ENCODE data around the gene INSYN1.

DNA sequence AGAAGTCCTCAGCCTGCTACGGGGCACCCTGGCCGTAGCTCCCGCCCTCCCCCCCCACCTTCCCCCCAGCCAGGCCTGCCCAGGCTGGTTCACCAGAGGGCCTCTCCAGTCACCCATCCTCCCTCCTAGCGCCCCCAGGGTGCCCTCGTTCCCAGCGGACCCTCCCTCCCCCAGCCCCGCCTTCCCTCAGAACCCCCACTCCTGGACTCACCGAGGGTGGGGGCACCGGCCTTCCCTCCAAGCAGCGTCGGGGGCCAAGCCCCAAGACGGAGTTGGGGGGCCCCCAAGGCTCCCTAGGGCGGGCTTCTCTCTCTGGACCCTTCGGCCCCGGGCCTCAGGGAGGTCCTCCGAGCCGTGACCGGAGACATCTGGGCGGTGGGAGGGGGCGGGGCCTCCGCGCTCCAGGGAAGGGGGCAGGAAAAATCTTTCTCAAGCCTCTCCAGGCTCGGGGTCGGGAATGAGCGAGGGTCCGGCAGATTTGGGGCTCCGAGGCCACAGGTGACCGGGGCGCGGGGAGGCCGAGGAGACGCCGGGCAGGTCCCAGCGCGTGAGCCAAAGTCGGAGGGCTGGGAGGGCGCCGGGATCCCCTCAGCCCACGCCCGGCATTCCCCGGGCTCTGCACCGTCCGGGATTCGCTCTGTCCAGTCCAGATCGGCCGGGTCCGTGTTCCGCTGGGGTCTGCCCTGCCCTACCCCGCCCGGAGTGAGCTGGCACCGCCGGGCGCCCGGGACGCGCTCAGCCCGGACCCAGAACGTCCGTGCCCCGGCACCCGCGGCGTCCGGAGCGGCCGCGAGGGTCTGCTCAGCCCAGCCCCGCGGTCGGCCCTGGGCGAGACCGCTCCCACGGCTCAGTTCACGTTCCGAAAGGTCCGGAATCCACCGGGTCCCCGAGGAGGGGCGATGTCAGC, 999 bp downstream of the INSYN1 start:
- no peak for TF ChIP-seq CTCF (IDR thresholded peaks at IDR 0.05; ENCODE audit: insufficient read depth, low read length, poor library complexity, severe bottlenecking)
- TF ChIP-seq EZH2phosphoT487 (conservative IDR thresholded peaks at IDR 0.05; ENCODE audit: low read length), result no peak
